Measurements from ENCODE around the gene RNU1-4. TPM values are rescaled to one million over a fixed set of nuclear protein-coding genes. Genes with fewer than 3 reads are reported as not detected.
"Not testable (repeated sequence)": the region's sequence is repeated elsewhere in the genome, so short reads cannot be mapped to it uniquely, and the experiment has no call there.

Gene RNU1-4
- total RNA-seq (2014; rRNA removed; shearing (Covaris generic)) = not detected in 2 replicates

GRCh38 chr1:16740047-16740964, at the start of gene RNU1-4:
Gene RNU1-4, plus strand, starts transcription at chr1:16740516.
- DNase-seq (ENCODE audit: low spot score); in situ Hi-C loops (cut with HindIII; ENCODE audit: low sequenced_read_pairs): not testable (repeated sequence)

DNA sequence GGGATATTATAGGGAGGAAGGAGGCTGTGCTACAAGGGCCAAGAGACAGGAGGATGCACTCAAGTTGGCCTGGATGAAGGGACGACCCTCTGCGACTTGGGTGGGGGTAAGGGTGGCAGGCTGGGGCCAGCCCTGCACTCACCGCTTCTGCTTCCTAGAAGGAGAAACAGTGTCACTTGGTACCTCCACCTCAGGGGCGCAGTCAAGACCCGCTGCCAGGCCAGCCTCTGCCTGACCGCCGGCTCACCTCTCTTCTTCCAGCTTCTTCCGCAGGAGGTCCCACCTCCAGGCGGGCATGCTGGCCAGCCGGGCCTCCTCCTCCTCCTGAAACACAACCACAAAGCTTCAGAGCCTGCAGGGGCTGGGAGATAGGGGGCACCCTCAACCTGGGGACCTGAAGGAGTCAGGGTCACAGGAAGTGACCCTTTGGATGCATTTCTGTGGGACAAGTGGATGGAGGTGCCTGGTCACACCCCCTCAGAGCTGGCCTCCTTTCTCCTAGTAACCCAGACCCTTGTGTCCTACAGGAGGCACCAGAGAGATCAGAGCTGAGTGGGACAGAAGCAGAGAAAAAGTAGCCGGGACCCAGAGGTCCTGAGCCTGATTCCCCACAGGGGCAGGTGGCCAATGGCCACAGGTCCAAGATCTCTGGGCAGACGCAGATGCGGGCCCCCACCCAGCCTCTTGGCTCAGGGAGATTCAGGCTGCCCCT, 49.2 kb upstream of the RNU1-4 start:
- in situ Hi-C loops (cut with HindIII; ENCODE audit: low sequenced_read_pairs); DNase-seq (ENCODE audit: low spot score): not testable (repeated sequence)

DNA sequence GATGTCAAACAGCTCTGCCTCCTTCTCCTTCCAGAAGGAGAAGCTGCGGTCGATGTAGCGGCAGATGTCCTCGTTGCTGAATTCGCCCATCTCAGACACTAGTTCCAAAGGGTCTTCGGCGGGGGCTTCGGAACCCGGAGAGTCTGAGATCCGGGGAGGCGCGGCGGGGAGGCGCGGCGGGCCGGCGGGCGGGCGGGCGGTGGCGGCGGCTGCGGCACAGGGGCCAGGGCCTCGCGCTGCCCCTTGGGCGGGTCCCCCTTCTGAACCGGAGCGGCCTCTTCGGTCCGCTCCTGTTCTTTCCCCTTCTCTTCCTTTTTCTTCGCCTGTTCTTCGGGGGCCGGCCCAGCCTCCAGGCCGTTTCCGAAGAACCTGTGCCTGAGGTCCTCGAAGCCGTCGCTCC, 48.0 kb upstream of the RNU1-4 start:
- in situ Hi-C loops (cut with HindIII; ENCODE audit: low sequenced_read_pairs); DNase-seq (ENCODE audit: low spot score): not testable (repeated sequence)

DNA sequence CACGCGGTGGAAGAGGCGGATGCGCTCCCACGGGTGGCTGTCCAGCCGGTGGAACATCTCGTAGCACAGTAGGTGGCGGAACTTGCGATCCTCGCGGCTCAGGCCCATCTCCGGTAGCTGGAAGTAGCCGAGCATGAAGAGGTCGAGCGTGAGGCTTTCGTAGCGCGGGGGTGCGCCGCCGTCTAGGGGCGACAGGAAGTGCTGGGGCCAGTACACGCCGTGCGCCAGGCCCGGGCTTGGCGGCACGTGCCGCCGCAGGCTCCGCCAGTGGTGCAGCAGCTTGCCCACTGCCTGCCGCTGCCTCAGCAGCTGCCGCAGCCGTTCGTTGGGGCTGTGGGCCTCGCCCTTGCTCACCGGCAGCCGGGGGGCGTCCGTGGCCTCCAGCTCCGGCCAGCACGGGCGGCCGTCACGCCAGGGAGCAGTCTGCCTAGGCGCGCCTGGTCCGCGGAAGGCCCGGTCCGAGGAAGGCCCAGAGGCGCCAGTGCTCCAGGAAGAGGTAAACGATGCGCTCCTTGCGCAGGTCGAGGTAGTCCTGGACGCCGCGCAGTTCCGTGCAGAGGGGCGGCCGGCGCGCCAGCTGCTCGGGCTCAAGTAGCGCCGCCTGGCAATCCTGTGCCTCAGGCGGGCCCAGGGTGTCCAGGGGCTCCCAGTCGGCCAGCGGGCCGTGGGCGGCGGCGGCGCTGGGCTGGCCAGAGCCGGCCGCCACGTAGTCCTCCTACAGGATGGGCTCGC, 47.4 kb upstream of the RNU1-4 start:
- in situ Hi-C loops (cut with HindIII; ENCODE audit: low sequenced_read_pairs); DNase-seq (ENCODE audit: low spot score): not testable (repeated sequence)

GRCh38 chr1:16693449-16694307, 46.6 kb upstream of the RNU1-4 start:
- DNase-seq (ENCODE audit: low spot score); in situ Hi-C loops (cut with HindIII; ENCODE audit: low sequenced_read_pairs): not testable (repeated sequence)

GRCh38 chr1:16694308-16694702, 46.0 kb upstream of the RNU1-4 start:
- in situ Hi-C loops (cut with HindIII; ENCODE audit: low sequenced_read_pairs); DNase-seq (ENCODE audit: low spot score): not testable (repeated sequence)

DNA sequence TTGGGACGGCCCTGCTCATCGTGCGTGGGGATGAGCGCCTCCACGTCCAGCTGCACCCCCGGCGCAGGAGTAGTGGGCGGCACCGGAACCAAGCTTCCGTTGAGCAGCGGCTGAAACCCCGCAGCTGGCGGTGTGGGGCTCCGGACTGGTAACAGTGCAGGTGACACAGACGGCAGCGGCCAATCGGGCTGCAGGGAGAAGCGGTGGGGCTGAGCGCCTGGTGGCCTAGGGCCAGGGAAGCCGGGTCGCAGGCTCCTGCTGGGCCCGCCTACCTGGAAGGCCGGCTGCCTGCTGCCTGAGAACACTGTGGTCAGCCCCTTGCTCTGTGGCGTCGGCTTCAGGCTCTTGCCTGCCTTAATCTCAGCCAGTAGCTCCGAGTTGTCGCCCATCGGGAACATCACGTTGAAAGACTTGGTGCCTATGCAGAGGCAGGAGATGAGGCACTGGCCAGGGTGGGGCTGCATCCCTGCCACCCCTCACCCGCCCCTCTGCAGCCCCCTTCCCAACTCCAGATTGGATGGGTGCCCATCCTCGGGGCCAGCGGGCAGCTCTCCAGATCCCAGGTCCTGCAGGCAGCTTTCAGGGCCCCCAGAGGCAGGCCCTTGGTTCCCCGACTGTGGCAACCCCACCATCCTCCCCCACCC, 43.7 kb upstream of the RNU1-4 start:
- DNase-seq (ENCODE audit: low spot score); in situ Hi-C loops (cut with HindIII; ENCODE audit: low sequenced_read_pairs): not testable (repeated sequence)

DNA sequence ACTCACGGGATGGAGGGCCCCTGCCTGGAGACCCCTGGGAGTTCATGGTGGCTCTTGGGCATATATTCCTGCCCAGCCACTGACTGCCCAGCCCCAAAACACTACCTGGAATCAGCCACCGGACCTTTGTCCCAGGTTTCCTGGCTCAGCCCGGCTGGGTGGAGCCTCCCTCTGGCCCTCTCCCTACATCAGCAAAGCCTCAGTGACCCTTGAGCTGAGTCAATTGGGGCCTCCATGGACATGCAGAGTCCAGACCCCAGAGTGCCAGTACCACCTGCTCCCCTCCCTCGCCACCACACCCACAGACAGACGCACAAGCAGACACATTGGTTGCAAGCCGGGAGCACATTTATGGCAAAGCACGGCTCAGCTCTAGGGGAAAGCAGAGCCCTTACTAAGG, 43.2 kb upstream of the RNU1-4 start:
- DNase-seq (ENCODE audit: low spot score); in situ Hi-C loops (cut with HindIII; ENCODE audit: low sequenced_read_pairs): not testable (repeated sequence)

DNA sequence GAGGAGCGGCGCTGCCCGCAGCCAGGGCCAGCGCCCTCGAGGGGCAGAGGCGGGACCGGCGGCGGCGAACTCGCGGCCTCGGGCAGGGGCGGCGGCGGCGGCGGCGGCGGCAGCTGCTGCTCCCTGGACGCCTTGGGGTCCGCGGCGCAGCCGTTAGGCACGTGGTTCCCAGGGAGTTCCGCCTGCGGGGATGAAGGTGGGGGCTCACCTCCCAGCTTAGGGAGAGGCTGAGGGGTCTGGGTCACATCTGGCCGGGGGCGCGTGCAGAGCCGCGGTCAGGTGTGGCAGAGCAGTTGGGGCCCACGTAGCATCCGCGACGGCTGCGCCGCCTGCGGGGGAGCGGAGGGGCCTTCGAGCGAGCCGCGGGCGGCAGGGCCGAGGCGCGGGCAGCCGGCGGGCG, 40.9 kb upstream of the RNU1-4 start:
- in situ Hi-C loops (cut with HindIII; ENCODE audit: low sequenced_read_pairs) = not testable (repeated sequence)

GRCh38 chr1:16700138-16700895, 40.0 kb upstream of the RNU1-4 start:
- in situ Hi-C loops (cut with HindIII; ENCODE audit: low sequenced_read_pairs); DNase-seq (ENCODE audit: low spot score): not testable (repeated sequence)

More for the DNA sequence above, 40.9 kb upstream of the RNU1-4 start:
- not testable (repeated sequence) for DNase-seq (ENCODE audit: low spot score)

GRCh38 chr1:16701189-16701588, 39.1 kb upstream of the RNU1-4 start:
- in situ Hi-C loops (cut with HindIII; ENCODE audit: low sequenced_read_pairs); DNase-seq (ENCODE audit: low spot score): not testable (repeated sequence)

- in situ Hi-C loops (cut with HindIII; ENCODE audit: low sequenced_read_pairs); DNase-seq (ENCODE audit: low spot score): not testable (repeated sequence)
These were observed 38.0 kb upstream of the RNU1-4 start for GRCh38 chr1:16702280-16702679.

GRCh38 chr1:16703141-16703540, 37.2 kb upstream of the RNU1-4 start:
- DNase-seq (ENCODE audit: low spot score); in situ Hi-C loops (cut with HindIII; ENCODE audit: low sequenced_read_pairs): not testable (repeated sequence)

GRCh38 chr1:16703602-16704001, 36.7 kb upstream of the RNU1-4 start:
- DNase-seq (ENCODE audit: low spot score); in situ Hi-C loops (cut with HindIII; ENCODE audit: low sequenced_read_pairs): not testable (repeated sequence)

DNA sequence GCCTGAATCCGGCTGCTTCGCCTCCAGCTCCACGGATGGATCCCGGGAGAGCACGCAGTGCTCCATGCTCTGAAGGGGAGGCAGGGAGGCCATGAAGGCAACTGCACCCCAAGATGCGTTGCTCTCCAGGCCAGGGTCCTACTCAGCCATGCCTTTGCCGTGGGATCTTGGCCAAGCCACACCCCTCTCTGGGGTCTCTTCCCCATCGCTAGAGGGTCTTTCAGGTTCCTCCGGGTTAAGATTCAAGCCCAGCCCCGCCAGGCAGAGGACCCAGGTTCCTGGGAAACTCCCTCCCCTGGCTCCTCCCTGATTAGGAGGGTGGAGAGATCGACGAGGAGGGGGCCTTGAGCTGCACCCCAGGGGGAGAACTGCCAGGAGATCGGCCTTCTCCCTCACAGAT, 36.2 kb upstream of the RNU1-4 start:
- DNase-seq (ENCODE audit: low spot score); in situ Hi-C loops (cut with HindIII; ENCODE audit: low sequenced_read_pairs): not testable (repeated sequence)

- DNase-seq (ENCODE audit: low spot score); in situ Hi-C loops (cut with HindIII; ENCODE audit: low sequenced_read_pairs): not testable (repeated sequence)
These were observed 35.7 kb upstream of the RNU1-4 start for GRCh38 chr1:16704502-16705100.

- peak; percentile 69 for DNase-seq (ENCODE audit: low spot score)
- in situ Hi-C loops (cut with HindIII; ENCODE audit: low sequenced_read_pairs) = not testable (repeated sequence)
These were observed 34.0 kb upstream of the RNU1-4 start for GRCh38 chr1:16706302-16706701.
